Retinal pigment epithelial cell (primary cell): Measurements from ENCODE around the gene ZNF688.

ENCODE experiments used
- DNase-seq: peaks from one replicate; pipeline ENCODE4 v3.0.0-alpha.2; 2010; ENCODE audit warnings: low read depth
- H3K4me3 ChIP-seq: 2 replicates; pipeline ENCODE4 v1.5.1; 2011; ENCODE audit warnings: mild to moderate bottlenecking, low read length, control low read depth, moderate library complexity
- CTCF ChIP-seq: conservative IDR thresholded peaks from 2 replicates; pipeline ENCODE4 v1.5.1; 2011; ENCODE audit warnings: low read depth, low read length, control low read depth, inconsistent platforms

The ZNF688 gene

GRCh38 chr16:30609002-30609925 lies 37.8 kb upstream of the ZNF688 start:
- H3K4me3 ChIP-seq = peak overlapping the region; percentile 95
- TF ChIP-seq CTCF = no peak
- DNase-seq = peak; percentile 30

GRCh38 chr16:30606004-30606403 lies 34.5 kb upstream of the ZNF688 start:
- TF ChIP-seq CTCF = no peak
- no peak for DNase-seq
- no peak overlapping the region for H3K4me3 ChIP-seq

- no peak for TF ChIP-seq CTCF
- no peak overlapping the region for H3K4me3 ChIP-seq
- no peak for DNase-seq
Measured at GRCh38 chr16:30605158-30605557, 33.6 kb upstream of the ZNF688 start.

- no peak for DNase-seq
- H3K4me3 ChIP-seq = no peak overlapping the region
- no peak for TF ChIP-seq CTCF
Measured at GRCh38 chr16:30604316-30604947, 32.9 kb upstream of the ZNF688 start.

- no peak for DNase-seq
- no peak overlapping the region for H3K4me3 ChIP-seq
Measured at GRCh38 chr16:30603945-30604315, 32.4 kb upstream of the ZNF688 start.

GRCh38 chr16:30602616-30603277 lies 31.2 kb upstream of the ZNF688 start:
- no peak overlapping the region for H3K4me3 ChIP-seq
- TF ChIP-seq CTCF = no peak
- DNase-seq = no peak

More at GRCh38 chr16:30603945-30604315, 32.4 kb upstream of the ZNF688 start:
- no peak for TF ChIP-seq CTCF
